ENCODE measurements around the gene SLC38A10. TPM values are rescaled to one million over a fixed set of nuclear protein-coding genes. Genes with fewer than 3 reads are reported as not detected.

SLC38A10 gene
- total RNA-seq, 1 donor from 2014 or later: 100 TPM

DNA sequence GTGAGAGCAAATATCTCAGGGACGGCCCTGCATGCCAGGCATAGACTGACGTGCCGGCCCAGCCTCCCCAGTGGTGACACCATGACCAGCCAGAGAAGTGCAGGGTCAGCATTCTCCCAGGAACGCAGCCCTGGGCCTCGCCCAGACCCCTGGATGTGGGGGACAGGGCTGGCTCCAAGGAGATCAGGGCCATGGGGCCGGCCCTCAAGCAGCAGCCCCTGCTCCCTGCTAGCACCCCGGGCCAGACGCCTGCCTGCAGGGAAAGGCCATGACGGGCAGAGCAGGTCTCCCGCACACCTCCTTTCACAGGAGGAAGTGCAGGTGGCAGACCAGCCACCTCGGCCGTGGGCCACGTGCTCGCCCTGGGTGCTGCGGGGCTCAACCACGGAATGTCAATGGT is 46.5 kb downstream of the SLC38A10 start:
- H3K36me3 ChIP-seq (ENCODE audit: control insufficient read depth, insufficient read depth, low read length): peaks cover 2% of the 10 kb centered on the region
- no peak overlapping the region for H3K4me3 ChIP-seq (ENCODE audit: low read depth, low read length)
- no peaks in the 10 kb centered on the region for H3K27me3 ChIP-seq (ENCODE audit: control insufficient read depth, insufficient read depth, low read length)
- no peak for DNase-seq (ENCODE audit: low read depth)
- TF ChIP-seq, protein P1, sequence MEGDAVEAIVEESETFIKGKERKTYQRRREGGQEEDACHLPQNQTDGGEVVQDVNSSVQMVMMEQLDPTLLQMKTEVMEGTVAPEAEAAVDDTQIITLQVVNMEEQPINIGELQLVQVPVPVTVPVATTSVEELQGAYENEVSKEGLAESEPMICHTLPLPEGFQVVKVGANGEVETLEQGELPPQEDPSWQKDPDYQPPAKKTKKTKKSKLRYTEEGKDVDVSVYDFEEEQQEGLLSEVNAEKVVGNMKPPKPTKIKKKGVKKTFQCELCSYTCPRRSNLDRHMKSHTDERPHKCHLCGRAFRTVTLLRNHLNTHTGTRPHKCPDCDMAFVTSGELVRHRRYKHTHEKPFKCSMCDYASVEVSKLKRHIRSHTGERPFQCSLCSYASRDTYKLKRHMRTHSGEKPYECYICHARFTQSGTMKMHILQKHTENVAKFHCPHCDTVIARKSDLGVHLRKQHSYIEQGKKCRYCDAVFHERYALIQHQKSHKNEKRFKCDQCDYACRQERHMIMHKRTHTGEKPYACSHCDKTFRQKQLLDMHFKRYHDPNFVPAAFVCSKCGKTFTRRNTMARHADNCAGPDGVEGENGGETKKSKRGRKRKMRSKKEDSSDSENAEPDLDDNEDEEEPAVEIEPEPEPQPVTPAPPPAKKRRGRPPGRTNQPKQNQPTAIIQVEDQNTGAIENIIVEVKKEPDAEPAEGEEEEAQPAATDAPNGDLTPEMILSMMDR (IDR thresholded peaks at IDR 0.05; ENCODE audit: insufficient read depth, low read length, poor library complexity, severe bottlenecking): no peak

DNA sequence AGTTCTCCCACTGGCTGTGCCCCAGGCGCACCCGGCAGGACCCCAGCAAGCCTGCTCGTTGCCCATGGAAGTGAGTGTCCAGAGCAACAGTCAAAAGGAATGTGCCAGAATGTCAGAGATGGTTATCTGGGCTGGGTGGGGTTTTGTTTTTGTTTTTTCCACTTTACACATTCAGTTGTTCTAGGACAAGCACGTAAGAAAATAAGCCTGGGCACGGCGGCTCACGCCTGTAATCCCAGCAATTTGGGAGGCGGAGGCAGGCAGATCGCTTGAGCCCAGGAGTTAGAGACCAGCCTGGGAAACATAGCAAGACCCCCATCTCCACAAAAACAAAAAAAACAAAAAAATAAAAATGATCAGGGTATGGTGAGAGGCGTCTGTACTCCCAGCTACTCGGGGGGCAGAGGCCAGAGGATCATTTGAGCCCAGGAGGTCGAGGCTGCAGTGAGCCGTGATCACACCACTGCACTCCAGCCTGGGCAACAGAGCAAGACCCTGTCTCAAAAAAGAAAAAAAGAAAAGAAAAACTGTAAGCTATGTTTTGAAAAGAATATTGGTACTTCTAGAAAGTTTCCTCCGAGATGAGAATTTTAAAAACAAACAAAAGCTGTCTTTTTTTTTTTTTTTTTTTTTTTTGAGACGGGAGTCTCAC is 47.6 kb downstream of the SLC38A10 start:
- no peaks in the 10 kb centered on the region for H3K27me3 ChIP-seq (ENCODE audit: control insufficient read depth, insufficient read depth, low read length)
- peaks cover 2% of the 10 kb centered on the region for H3K36me3 ChIP-seq (ENCODE audit: control insufficient read depth, insufficient read depth, low read length)
- no peak for DNase-seq (ENCODE audit: low read depth)
- TF ChIP-seq, protein P1 (IDR thresholded peaks at IDR 0.05; ENCODE audit: insufficient read depth, low read length, poor library complexity, severe bottlenecking): no peak
- no peak overlapping the region for H3K4me3 ChIP-seq (ENCODE audit: low read depth, low read length)

DNA sequence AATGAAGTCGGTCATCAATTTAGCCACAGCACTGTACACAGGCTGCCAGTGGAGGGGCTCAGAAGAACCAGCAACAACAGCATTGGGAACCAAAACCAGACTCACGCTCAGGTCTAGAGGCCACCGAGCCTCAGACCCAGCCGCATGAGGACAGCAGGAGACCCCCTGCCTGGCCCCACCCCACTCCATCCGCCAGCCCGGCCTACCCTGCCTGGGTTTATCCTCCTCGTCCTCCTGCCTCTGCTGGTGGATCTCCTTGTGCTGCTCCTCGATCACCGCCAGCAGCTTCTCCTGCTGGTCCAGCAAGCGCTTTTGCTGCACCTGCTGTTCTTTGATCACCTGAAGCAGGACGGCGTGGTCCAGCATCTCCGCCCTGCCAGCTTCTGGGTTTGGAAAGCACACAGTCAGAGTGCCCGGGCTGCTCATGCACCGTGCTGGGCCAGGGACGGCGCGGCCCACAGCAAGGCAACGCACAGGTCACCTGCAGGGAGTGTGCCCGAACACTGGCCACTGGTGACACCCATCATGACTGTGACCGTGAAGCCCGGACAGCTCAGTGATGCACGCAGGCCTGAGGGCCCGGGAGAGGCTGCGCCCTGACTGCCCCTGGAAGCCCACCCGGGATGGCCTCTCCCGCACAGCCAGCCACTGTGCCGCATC is 48.3 kb downstream of the SLC38A10 start:
- H3K36me3 ChIP-seq (ENCODE audit: control insufficient read depth, insufficient read depth, low read length): peaks cover 2% of the 10 kb centered on the region
- H3K4me3 ChIP-seq (ENCODE audit: low read depth, low read length): no peak overlapping the region
- no peaks in the 10 kb centered on the region for H3K27me3 ChIP-seq (ENCODE audit: control insufficient read depth, insufficient read depth, low read length)
- TF ChIP-seq, protein P1 (IDR thresholded peaks at IDR 0.05; ENCODE audit: insufficient read depth, low read length, poor library complexity, severe bottlenecking): no peak
- no peak for DNase-seq (ENCODE audit: low read depth)

DNA sequence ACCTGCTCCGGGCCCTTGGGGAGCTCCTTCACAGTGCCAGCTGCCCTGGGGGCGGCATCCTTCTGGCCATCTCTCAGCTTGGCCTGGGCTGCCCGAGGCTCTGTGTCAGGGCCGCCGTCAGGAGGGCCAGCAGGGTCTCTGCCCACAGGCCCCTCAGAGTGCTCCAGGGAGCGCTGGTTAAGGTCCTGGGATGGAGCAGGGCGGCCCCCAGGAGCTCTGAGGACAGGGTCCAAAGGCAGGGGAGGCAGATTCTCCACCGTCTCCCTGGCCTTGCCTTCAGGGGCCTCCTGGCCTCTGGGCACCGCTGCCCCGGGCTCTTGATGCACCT is 48.8 kb downstream of the SLC38A10 start:
- peaks cover 2% of the 10 kb centered on the region for H3K36me3 ChIP-seq (ENCODE audit: control insufficient read depth, insufficient read depth, low read length)
- no peak for DNase-seq (ENCODE audit: low read depth)
- no peak overlapping the region for H3K4me3 ChIP-seq (ENCODE audit: low read depth, low read length)
- H3K27me3 ChIP-seq (ENCODE audit: control insufficient read depth, insufficient read depth, low read length): no peaks in the 10 kb centered on the region
- TF ChIP-seq, protein P1 (IDR thresholded peaks at IDR 0.05; ENCODE audit: insufficient read depth, low read length, poor library complexity, severe bottlenecking): no peak

DNA sequence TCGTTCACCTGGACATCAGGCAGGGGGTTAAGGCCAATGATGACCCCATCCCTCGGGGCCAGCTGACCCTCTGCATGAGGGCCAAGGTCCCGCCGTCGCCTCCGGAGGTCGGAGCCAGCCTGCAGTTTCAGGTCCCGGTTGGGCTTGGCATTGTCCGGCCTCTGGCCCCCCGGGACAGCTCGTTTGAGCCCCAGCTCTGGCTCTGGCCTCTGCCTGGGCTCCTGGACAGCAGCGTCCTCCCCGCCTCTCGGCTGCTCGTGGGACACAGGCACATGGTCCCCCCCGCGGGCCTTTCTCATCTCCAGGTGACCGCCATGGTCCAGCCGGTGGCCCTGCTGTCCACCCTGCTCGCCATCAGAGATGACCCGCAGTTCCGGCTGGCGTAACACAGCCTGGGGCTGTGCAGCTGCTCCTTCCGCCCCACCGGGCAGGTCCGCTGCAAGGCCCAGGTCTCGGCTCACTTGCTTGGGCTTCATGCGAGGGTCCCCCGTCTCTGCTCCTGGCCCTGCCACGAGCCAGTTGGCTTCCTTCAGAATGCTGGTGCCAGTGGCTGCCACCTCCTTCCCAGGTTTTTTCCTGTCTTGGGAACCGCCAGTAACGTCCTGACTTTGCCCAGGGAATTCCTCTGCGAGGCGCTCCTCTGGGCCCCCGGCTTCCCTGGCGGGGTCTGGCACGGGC is 49.3 kb downstream of the SLC38A10 start:
- DNase-seq (ENCODE audit: low read depth): no peak
- no peak overlapping the region for H3K4me3 ChIP-seq (ENCODE audit: low read depth, low read length)
- TF ChIP-seq, protein P1 (IDR thresholded peaks at IDR 0.05; ENCODE audit: insufficient read depth, low read length, poor library complexity, severe bottlenecking): no peak
- H3K36me3 ChIP-seq (ENCODE audit: control insufficient read depth, insufficient read depth, low read length): peaks cover 2% of the 10 kb centered on the region
- H3K27me3 ChIP-seq (ENCODE audit: control insufficient read depth, insufficient read depth, low read length): no peaks in the 10 kb centered on the region
